ENCODE results near the gene GPR89A. TPM values are rescaled to one million over a fixed set of nuclear protein-coding genes. Genes with fewer than 3 reads are reported as not detected.
A peak's percentile ranks its signal among the peaks of the same experiment; 100 is the strongest.

GPR89A gene
- polyA plus RNA-seq, 1 experiment = 46.4 TPM

GRCh38 chr1:145719230-145720079 lies 111.7 kb downstream of the GPR89A start, which contains the start of gene CD160:
CD160 (plus strand) TSS chr1:145719499; CDS start chr1:145728328, 8,829 bp downstream.
- peak within 1 kb of the TSS; percentile 59 for H3K27ac ChIP-seq (ENCODE audit: low read depth, low read length)
- POLR2A ChIA-PET = no interaction called here
- CTCF ChIA-PET = interaction anchor here (1.2 to 4.2 kb wide), 3 partner anchors 12 to 109 kb away, joined by 4 to 35 read pairs (median 6); partner anchors contain the start of gene PDZK1
- TF ChIP-seq CTCF (IDR thresholded peaks at IDR 0.05; ENCODE audit: low read depth, low read length) = no peak
- H3K27me3 ChIP-seq (ENCODE audit: control insufficient read depth, insufficient read depth, low read length) = no peaks in the 10 kb centered on the region
- H3K4me3 ChIP-seq (ENCODE audit: low read depth, low read length) = no peak within 1 kb of the TSS
- no peaks in the 10 kb centered on the region for H3K9me3 ChIP-seq (ENCODE audit: control insufficient read depth, insufficient read depth, low read length)
- DNase-seq (ENCODE audit: low read depth, low spot score) = no peak

Other genes with a start within 250 kb of the GPR89A start
- 5.1 and 5.7 TPM in 2 replicates for gene NBPF20, start 182.4 kb upstream of the GPR89A start, polyA plus RNA-seq (2011; rRNA removed)
- 2.0 and 3.2 TPM in 2 replicates for gene PDZK1, start 99.4 kb downstream of the GPR89A start, polyA plus RNA-seq (2011; rRNA removed)
- 0.05 and 0.06 TPM in 2 replicates for gene CD160, start 111.5 kb downstream of the GPR89A start, polyA plus RNA-seq (2011; rRNA removed)
- 30.0 and 32.9 TPM in 2 replicates for gene RNF115, start 216.1 kb downstream of the GPR89A start, polyA plus RNA-seq (2011; rRNA removed)
- gene POLR3C, start 216.2 kb downstream of the GPR89A start, polyA plus RNA-seq (2011; rRNA removed) = 67.5 and 70.6 TPM in 2 replicates
- gene NUDT17, start 237.6 kb downstream of the GPR89A start, polyA plus RNA-seq (2011; rRNA removed) = 3.3 and 3.7 TPM in 2 replicates

Measured in AG04450 (cell line).